ENCODE results near the gene NRAS.

NRAS gene

DNA sequence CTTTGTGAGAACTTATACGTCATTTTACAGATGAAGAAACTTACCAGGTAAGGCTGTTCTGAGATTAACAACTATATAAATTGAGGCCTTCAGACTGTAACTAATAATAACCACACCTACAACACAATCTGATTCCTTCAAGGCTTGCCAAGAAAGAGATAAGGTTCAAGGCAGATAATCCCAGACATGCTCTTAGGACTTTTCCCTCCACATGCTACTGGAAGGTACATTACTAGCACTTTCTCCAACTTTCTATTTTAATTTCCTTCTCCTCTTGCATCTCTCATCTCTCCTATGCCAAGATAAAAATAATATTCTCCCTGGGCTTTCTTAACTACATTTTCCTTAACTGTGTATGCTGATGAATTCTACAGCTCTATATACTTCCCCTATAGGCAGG is 18.9 kb upstream of the NRAS start:
- no peak overlapping the region for H3K4me3 ChIP-seq (ENCODE audit: insufficient read depth, low read length, poor library complexity, severe bottlenecking)
- H4K20me1 ChIP-seq (ENCODE audit: low read depth, low read length): peaks cover 28% of the 10 kb centered on the region
- H3K4me2 ChIP-seq (ENCODE audit: low read depth, low read length, poor library complexity, severe bottlenecking): no peak overlapping the region
- H3K9ac ChIP-seq (ENCODE audit: low read length): no peak overlapping the region
- no peaks in the 10 kb centered on the region for H3K27me3 ChIP-seq (ENCODE audit: low read length)
- TF ChIP-seq, protein P1, sequence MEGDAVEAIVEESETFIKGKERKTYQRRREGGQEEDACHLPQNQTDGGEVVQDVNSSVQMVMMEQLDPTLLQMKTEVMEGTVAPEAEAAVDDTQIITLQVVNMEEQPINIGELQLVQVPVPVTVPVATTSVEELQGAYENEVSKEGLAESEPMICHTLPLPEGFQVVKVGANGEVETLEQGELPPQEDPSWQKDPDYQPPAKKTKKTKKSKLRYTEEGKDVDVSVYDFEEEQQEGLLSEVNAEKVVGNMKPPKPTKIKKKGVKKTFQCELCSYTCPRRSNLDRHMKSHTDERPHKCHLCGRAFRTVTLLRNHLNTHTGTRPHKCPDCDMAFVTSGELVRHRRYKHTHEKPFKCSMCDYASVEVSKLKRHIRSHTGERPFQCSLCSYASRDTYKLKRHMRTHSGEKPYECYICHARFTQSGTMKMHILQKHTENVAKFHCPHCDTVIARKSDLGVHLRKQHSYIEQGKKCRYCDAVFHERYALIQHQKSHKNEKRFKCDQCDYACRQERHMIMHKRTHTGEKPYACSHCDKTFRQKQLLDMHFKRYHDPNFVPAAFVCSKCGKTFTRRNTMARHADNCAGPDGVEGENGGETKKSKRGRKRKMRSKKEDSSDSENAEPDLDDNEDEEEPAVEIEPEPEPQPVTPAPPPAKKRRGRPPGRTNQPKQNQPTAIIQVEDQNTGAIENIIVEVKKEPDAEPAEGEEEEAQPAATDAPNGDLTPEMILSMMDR (IDR thresholded peaks at IDR 0.05; ENCODE audit: insufficient read depth, low read length, poor library complexity, severe bottlenecking): no peak
- no peak for TF ChIP-seq EZH2phosphoT487 (conservative IDR thresholded peaks at IDR 0.05; ENCODE audit: low read length)
- H3K36me3 ChIP-seq (ENCODE audit: low read length): peaks cover 86% of the 10 kb centered on the region
- no peaks in the 10 kb centered on the region for H3K9me2 ChIP-seq (replicated peaks; ENCODE audit: insufficient read depth, low read length)
- H3K79me2 ChIP-seq (ENCODE audit: insufficient read depth, low read length): peaks cover 33% of the 10 kb centered on the region
- no peak overlapping the region for H3K27ac ChIP-seq (ENCODE audit: low read depth, low read length)
- no peaks in the 10 kb centered on the region for H3K9me3 ChIP-seq (ENCODE audit: insufficient read depth, low read length)
- 0 out of 2 replicates have a peak, but pooled peaks cover 8% of the 10 kb centered on the region for H3F3A ChIP-seq (ENCODE audit: insufficient read depth)
- H2AFZ ChIP-seq (ENCODE audit: low read depth, low read length, severe bottlenecking): no peak overlapping the region

DNA sequence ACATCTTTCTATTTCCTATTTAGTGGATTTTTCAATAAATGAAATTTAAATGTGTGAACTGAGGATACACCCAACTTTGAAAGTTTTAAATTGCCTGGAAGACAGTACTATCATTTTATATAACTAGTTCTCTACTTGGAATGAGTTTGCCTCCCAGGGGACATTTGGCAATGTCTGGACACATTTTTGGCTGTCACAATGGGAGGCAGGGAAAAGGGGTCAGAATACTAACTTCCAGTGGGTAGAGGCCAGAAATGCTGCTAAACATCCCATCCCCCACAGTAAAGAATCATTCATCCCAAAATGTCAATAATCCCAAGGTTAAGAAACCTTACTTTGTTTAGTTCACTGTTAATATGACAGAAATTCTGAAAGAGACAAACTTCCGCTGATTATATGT is 13.2 kb upstream of the NRAS start:
- Histone ChIP-seq H3K27me3 (ENCODE audit: low read length) (no peaks in the 10 kb centered on the region), H3K4me3 (ENCODE audit: insufficient read depth, low read length, poor library complexity, severe bottlenecking) (no peak overlapping the region), H3K36me3 (ENCODE audit: low read length) (peaks cover 79% of the 10 kb centered on the region), H3K9me2 (replicated peaks; ENCODE audit: insufficient read depth, low read length) (no peaks in the 10 kb centered on the region), H3F3A (ENCODE audit: insufficient read depth) (peaks cover 4% of the 10 kb centered on the region; the same call in 1 of the 2 replicates), H3K79me2 (ENCODE audit: insufficient read depth, low read length) (peaks cover 9% of the 10 kb centered on the region; the same call in 1 of the 2 replicates), H3K9ac (ENCODE audit: low read length) (no peak overlapping the region), H3K27ac (ENCODE audit: low read depth, low read length) (no peak overlapping the region), H4K20me1 (ENCODE audit: low read depth, low read length) (no peaks in the 10 kb centered on the region; the same call in 1 of the 2 replicates), H2AFZ (ENCODE audit: low read depth, low read length, severe bottlenecking) (no peak overlapping the region), H3K4me2 (ENCODE audit: low read depth, low read length, poor library complexity, severe bottlenecking) (no peak overlapping the region), H3K9me3 (ENCODE audit: insufficient read depth, low read length) (no peaks in the 10 kb centered on the region)
- TF ChIP-seq EZH2phosphoT487 (conservative IDR thresholded peaks at IDR 0.05; ENCODE audit: low read length): no peak
- TF ChIP-seq, protein P1 (IDR thresholded peaks at IDR 0.05; ENCODE audit: insufficient read depth, low read length, poor library complexity, severe bottlenecking): no peak

DNA sequence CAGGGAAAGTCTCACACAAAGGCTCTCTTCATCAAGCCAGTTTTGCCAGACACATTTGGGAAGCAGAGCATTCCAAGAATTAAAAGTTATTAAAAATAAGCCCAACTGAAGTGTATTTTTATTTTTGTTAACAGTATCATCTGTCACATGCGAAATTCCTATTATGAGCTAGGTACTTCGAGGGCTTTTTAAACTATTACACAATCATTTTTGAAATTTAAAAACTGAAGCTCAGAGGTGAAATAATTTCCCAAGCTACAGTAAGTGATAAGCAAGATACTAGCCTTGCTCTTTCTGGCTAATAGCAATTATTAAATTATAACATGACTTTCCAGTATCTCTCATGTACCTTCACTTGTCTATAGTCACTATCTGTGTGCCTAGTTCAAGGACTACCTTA is 12.0 kb upstream of the NRAS start:
- Histone ChIP-seq H3K4me3 (ENCODE audit: insufficient read depth, low read length, poor library complexity, severe bottlenecking) (no peak overlapping the region), H4K20me1 (ENCODE audit: low read depth, low read length) (no peaks in the 10 kb centered on the region; the same call in 1 of the 2 replicates), H3K27me3 (ENCODE audit: low read length) (no peaks in the 10 kb centered on the region), H3K9ac (ENCODE audit: low read length) (no peak overlapping the region), H3K4me2 (ENCODE audit: low read depth, low read length, poor library complexity, severe bottlenecking) (no peak overlapping the region), H2AFZ (ENCODE audit: low read depth, low read length, severe bottlenecking) (no peak overlapping the region), H3K27ac (ENCODE audit: low read depth, low read length) (no peak overlapping the region), H3K9me3 (ENCODE audit: insufficient read depth, low read length) (no peaks in the 10 kb centered on the region), H3F3A (ENCODE audit: insufficient read depth) (peaks cover 4% of the 10 kb centered on the region; the same call in 1 of the 2 replicates), H3K79me2 (ENCODE audit: insufficient read depth, low read length) (peaks cover 9% of the 10 kb centered on the region; the same call in 1 of the 2 replicates), H3K36me3 (ENCODE audit: low read length) (peaks cover 79% of the 10 kb centered on the region), H3K9me2 (replicated peaks; ENCODE audit: insufficient read depth, low read length) (no peaks in the 10 kb centered on the region)
- TF ChIP-seq EZH2phosphoT487 (conservative IDR thresholded peaks at IDR 0.05; ENCODE audit: low read length): no peak
- TF ChIP-seq, protein P1 (IDR thresholded peaks at IDR 0.05; ENCODE audit: insufficient read depth, low read length, poor library complexity, severe bottlenecking): no peak

Measured in SU-DHL-6 (cell line).